AG09309 (cell line): ENCODE data around the gene CAPN8.

ENCODE experiments used
- DNase-seq: peaks from one replicate; pipeline ENCODE4 v3.0.0-alpha.2; 2010; ENCODE audit warnings: low read depth
- H3K4me3 ChIP-seq: 2 replicates; pipeline ENCODE4 v1.5.1; 2011; ENCODE audit warnings: mild to moderate bottlenecking, low read depth, low read length, moderate library complexity; ENCODE audit not compliant: control insufficient read depth
- CTCF ChIP-seq: IDR thresholded peaks from 2 replicates; pipeline ENCODE4 v1.5.1; 2011; ENCODE audit warnings: mild to moderate bottlenecking, low read depth, low read length, inconsistent platforms; ENCODE audit not compliant: insufficient read depth, control insufficient read depth; ENCODE audit errors: missing control alignments

CAPN8 gene

GRCh38 chr1:223622132-223622842 lies 43.2 kb downstream of the CAPN8 start:
- DNase-seq = no peak
- H3K4me3 ChIP-seq = no peak overlapping the region
- no peak for TF ChIP-seq CTCF

- no peak for DNase-seq
- no peak overlapping the region for H3K4me3 ChIP-seq
- no peak for TF ChIP-seq CTCF
These were observed 44.2 kb downstream of the CAPN8 start for GRCh38 chr1:223621312-223621734.

- H3K4me3 ChIP-seq = no peak overlapping the region
- TF ChIP-seq CTCF = no peak
- DNase-seq = no peak
These were observed 45.1 kb downstream of the CAPN8 start for GRCh38 chr1:223620297-223620897.

- H3K4me3 ChIP-seq = no peak overlapping the region
- no peak for DNase-seq
- no peak for TF ChIP-seq CTCF
These were observed 46.8 kb downstream of the CAPN8 start for GRCh38 chr1:223618680-223619079.

GRCh38 chr1:223617323-223618070 lies 48.0 kb downstream of the CAPN8 start:
- DNase-seq = no peak
- TF ChIP-seq CTCF = peak; percentile 19
- no peak overlapping the region for H3K4me3 ChIP-seq

GRCh38 chr1:223616586-223616985 lies 48.9 kb downstream of the CAPN8 start:
- no peak overlapping the region for H3K4me3 ChIP-seq
- no peak for TF ChIP-seq CTCF
- DNase-seq = no peak
